Neural cell (in vitro differentiated cells): ENCODE measurements around the gene MTRF1. TPM values are rescaled to one million over a fixed set of nuclear protein-coding genes. Genes with fewer than 3 reads are reported as not detected.

Experiments used
- H2AFZ ChIP-seq: fragments of 200-600, 300-800 bp; sonication (generic), shearing (Covaris generic); 2 replicates; pipeline ENCODE4 v1.6.0; 2014; ENCODE audit warnings: low read depth, mild to moderate bottlenecking, antibody characterized with exemption, low read length, moderate library complexity
- H3F3A ChIP-seq: fragments of 200-600 bp; shearing (Covaris generic); 2 replicates; pipeline ENCODE4 v1.6.1; 2016; ENCODE audit warnings: mild to moderate bottlenecking, moderate library complexity, mixed read lengths, antibody characterized with exemption, low read length; ENCODE audit not compliant: insufficient read depth, poor library complexity, severe bottlenecking
- H3K27ac ChIP-seq: fragments of 200-600, 300-800 bp; sonication (generic), shearing (Covaris generic); 2 replicates; pipeline ENCODE4 v1.5.1; 2014; ENCODE audit warnings: mild to moderate bottlenecking, low read length, moderate library complexity
- H3K27me3 ChIP-seq: fragments of 300-800, 200-600 bp; sonication (generic), shearing (Covaris generic); 2 replicates; pipeline ENCODE4 v1.6.0; 2014; ENCODE audit warnings: mild to moderate bottlenecking, low read depth, low read length, moderate library complexity; ENCODE audit not compliant: insufficient read depth
- H3K36me3 ChIP-seq: fragments of 300-800, 200-600 bp; sonication (generic), shearing (Covaris generic); 2 replicates; pipeline ENCODE4 v1.5.1; 2014; ENCODE audit warnings: mild to moderate bottlenecking, antibody characterized with exemption, low read length, moderate library complexity; ENCODE audit not compliant: insufficient read depth
- H3K4me2 ChIP-seq: fragments of 300-800, 200-600 bp; sonication (generic), shearing (Covaris generic); 2 replicates; pipeline ENCODE4 v1.6.0; 2014; ENCODE audit warnings: mild to moderate bottlenecking, low read length
- H3K4me3 ChIP-seq: fragments of 300-800, 200-600 bp; sonication (generic), shearing (Covaris generic); 2 replicates; pipeline ENCODE4 v1.5.1; 2014; ENCODE audit warnings: mild to moderate bottlenecking, low read length, moderate library complexity
- H3K79me2 ChIP-seq: fragments of 200-600 bp; shearing (Covaris generic); replicated peaks from 2 replicates; pipeline ENCODE4 v1.6.0; 2014; ENCODE audit warnings: mild to moderate bottlenecking, low read length, moderate library complexity; ENCODE audit not compliant: insufficient read depth
- H3K9ac ChIP-seq: fragments of 300-800, 200-600 bp; sonication (generic), shearing (Covaris generic); 2 replicates; pipeline ENCODE4 v1.6.1; 2016; ENCODE audit warnings: mild to moderate bottlenecking, low read length, mixed read lengths
- H3K9me2 ChIP-seq: fragments of 200-600 bp; shearing (Covaris generic); 2 replicates; pipeline ENCODE4 v1.6.1; 2016; ENCODE audit warnings: mild to moderate bottlenecking, low read length, mixed read lengths; ENCODE audit not compliant: insufficient read depth
- H3K9me3 ChIP-seq: fragments of 200-600, 300-800 bp; sonication (generic), shearing (Covaris generic); 2 replicates; pipeline ENCODE4 v1.6.1; 2016; ENCODE audit warnings: mild to moderate bottlenecking, mixed run types, low read length, moderate library complexity, mixed read lengths
- H4K20me1 ChIP-seq: fragments of 200-600 bp; shearing (Covaris generic); 2 replicates; pipeline ENCODE4 v1.6.1; 2016; ENCODE audit warnings: mild to moderate bottlenecking, mixed run types; ENCODE audit not compliant: insufficient read depth
- EP300 ChIP-seq: fragments of 450-650 bp; conservative IDR thresholded peaks from 2 replicates; pipeline ENCODE4 v1.6.1; 2014; ENCODE audit warnings: antibody characterized with exemption, mild to moderate bottlenecking, moderate library complexity; ENCODE audit not compliant: poor library complexity, severe bottlenecking
- EZH2 ChIP-seq: fragments of 200-600, 300-800 bp; shearing (Covaris generic), sonication (generic); IDR thresholded peaks from 2 replicates; pipeline ENCODE4 v1.6.1; 2014; ENCODE audit warnings: antibody characterized with exemption, low read length, borderline replicate concordance, mild to moderate bottlenecking; ENCODE audit not compliant: insufficient read depth, poor library complexity, severe bottlenecking
- MXI1 ChIP-seq: fragments of 450-650 bp; conservative IDR thresholded peaks from 2 replicates; pipeline ENCODE4 v1.6.1; 2014; ENCODE audit warnings: antibody characterized with exemption, mild to moderate bottlenecking; ENCODE audit not compliant: poor library complexity, severe bottlenecking
- POLR2AphosphoS5 ChIP-seq: IDR thresholded peaks from 2 replicates; pipeline ENCODE4 v1.6.1; 2012
- RAD21 ChIP-seq: fragments of 450-650 bp; conservative IDR thresholded peaks from 2 replicates; pipeline ENCODE4 v1.6.1; 2014; ENCODE audit warnings: antibody characterized with exemption, mild to moderate bottlenecking, moderate library complexity
- SMC3 ChIP-seq: fragments of 450-650 bp; conservative IDR thresholded peaks from 2 replicates; pipeline ENCODE4 v1.6.1; 2014; ENCODE audit warnings: antibody characterized with exemption, mild to moderate bottlenecking, moderate library complexity; ENCODE audit not compliant: poor library complexity
- TAF1 ChIP-seq: IDR thresholded peaks from 2 replicates; pipeline ENCODE4 v1.6.1; 2012; ENCODE audit warnings: low read depth
- polyA plus RNA-seq: library from polyadenylated mRNA; depleted of rRNA; stranded (reverse); fragments of >200 nt; gene quantifications from 2 replicates; pipeline ENCODE4 v1.2.3, GENCODE V29; 2014
- TF ChIP-seq, protein P1 (sequence below): fragments of 450-650 bp; IDR thresholded peaks from 2 replicates; pipeline ENCODE4 v1.5.1; 2014; ENCODE audit warnings: antibody characterized with exemption, mild to moderate bottlenecking, moderate library complexity; ENCODE audit not compliant: poor library complexity, severe bottlenecking
- TF ChIP-seq, protein P2 (sequence below): IDR thresholded peaks from 2 replicates; pipeline ENCODE4 v1.6.1; 2012; ENCODE audit warnings: borderline replicate concordance

MTRF1 gene
- polyA plus RNA-seq, 1 donor from 2014 or later, result 15.7 TPM

DNA sequence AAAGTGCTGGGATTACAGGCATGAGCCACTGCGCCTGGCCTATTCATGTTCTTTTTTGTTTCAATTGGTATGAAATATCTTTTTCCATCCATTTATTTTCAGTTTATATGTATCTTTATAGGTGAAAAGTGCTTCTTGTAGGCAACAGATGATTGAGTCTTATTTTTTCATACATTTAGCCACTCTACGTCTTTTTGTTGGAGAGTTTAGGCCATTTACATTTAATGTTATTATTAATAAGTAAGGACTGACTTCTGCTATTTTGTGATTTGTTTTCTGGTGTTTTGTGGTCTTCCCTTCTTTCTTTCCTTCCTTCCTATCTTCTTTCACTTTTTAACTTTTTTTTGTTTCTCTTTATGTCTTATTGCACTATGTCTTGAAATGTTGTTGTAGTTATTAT lies 52.3 kb downstream of the MTRF1 start:
- no peak overlapping the region for H3K4me3 ChIP-seq
- TF ChIP-seq, protein P1, sequence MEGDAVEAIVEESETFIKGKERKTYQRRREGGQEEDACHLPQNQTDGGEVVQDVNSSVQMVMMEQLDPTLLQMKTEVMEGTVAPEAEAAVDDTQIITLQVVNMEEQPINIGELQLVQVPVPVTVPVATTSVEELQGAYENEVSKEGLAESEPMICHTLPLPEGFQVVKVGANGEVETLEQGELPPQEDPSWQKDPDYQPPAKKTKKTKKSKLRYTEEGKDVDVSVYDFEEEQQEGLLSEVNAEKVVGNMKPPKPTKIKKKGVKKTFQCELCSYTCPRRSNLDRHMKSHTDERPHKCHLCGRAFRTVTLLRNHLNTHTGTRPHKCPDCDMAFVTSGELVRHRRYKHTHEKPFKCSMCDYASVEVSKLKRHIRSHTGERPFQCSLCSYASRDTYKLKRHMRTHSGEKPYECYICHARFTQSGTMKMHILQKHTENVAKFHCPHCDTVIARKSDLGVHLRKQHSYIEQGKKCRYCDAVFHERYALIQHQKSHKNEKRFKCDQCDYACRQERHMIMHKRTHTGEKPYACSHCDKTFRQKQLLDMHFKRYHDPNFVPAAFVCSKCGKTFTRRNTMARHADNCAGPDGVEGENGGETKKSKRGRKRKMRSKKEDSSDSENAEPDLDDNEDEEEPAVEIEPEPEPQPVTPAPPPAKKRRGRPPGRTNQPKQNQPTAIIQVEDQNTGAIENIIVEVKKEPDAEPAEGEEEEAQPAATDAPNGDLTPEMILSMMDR, result no peak
- TF ChIP-seq RAD21 (no peak), EZH2 (no peak), MXI1 (no peak), EP300 (no peak), TAF1 (no peak), POLR2AphosphoS5 (no peak), SMC3 (no peak)
- TF ChIP-seq, protein P2, sequence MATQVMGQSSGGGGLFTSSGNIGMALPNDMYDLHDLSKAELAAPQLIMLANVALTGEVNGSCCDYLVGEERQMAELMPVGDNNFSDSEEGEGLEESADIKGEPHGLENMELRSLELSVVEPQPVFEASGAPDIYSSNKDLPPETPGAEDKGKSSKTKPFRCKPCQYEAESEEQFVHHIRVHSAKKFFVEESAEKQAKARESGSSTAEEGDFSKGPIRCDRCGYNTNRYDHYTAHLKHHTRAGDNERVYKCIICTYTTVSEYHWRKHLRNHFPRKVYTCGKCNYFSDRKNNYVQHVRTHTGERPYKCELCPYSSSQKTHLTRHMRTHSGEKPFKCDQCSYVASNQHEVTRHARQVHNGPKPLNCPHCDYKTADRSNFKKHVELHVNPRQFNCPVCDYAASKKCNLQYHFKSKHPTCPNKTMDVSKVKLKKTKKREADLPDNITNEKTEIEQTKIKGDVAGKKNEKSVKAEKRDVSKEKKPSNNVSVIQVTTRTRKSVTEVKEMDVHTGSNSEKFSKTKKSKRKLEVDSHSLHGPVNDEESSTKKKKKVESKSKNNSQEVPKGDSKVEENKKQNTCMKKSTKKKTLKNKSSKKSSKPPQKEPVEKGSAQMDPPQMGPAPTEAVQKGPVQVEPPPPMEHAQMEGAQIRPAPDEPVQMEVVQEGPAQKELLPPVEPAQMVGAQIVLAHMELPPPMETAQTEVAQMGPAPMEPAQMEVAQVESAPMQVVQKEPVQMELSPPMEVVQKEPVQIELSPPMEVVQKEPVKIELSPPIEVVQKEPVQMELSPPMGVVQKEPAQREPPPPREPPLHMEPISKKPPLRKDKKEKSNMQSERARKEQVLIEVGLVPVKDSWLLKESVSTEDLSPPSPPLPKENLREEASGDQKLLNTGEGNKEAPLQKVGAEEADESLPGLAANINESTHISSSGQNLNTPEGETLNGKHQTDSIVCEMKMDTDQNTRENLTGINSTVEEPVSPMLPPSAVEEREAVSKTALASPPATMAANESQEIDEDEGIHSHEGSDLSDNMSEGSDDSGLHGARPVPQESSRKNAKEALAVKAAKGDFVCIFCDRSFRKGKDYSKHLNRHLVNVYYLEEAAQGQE, result no peak
- H3K79me2 ChIP-seq, result no peaks in the 10 kb centered on the region
- no peak overlapping the region for H3K4me2 ChIP-seq
- H3K36me3 ChIP-seq, result no peaks in the 10 kb centered on the region
- H3K27me3 ChIP-seq, result no peaks in the 10 kb centered on the region
- no peaks in the 10 kb centered on the region for H3K9me3 ChIP-seq
- H4K20me1 ChIP-seq, result no peaks in the 10 kb centered on the region
- no peaks in the 10 kb centered on the region for H3F3A ChIP-seq
- H3K27ac ChIP-seq, result no peak overlapping the region
- H2AFZ ChIP-seq, result no peak overlapping the region
- no peak overlapping the region for H3K9ac ChIP-seq
- no peaks in the 10 kb centered on the region for H3K9me2 ChIP-seq

DNA sequence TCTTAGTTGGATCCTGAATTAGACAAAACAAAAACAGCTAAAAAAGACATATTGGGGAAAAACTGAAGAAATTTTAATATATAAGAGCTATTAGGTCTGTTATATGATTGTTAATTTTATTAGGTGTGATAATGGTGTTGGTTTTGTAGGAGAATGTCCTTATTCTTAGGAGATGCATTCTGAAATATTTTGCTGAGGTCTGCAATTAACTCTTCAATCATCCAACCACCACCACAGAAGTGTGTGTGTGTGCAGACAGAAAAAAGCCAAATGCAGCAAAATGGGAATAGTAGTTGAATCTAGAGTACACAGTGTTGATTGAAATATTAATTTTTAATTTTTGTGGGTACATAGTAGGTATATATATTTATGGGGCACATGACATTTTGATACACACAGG lies 56.9 kb downstream of the MTRF1 start:
- no peak overlapping the region for H2AFZ ChIP-seq
- H3K9ac ChIP-seq, result no peak overlapping the region
- no peaks in the 10 kb centered on the region for H3F3A ChIP-seq
- H3K27me3 ChIP-seq, result no peaks in the 10 kb centered on the region
- H3K9me3 ChIP-seq, result no peaks in the 10 kb centered on the region
- H3K36me3 ChIP-seq, result no peaks in the 10 kb centered on the region
- no peak overlapping the region for H3K4me2 ChIP-seq
- TF ChIP-seq TAF1, result no peak
- TF ChIP-seq SMC3, result no peak
- TF ChIP-seq MXI1, result no peak
- TF ChIP-seq POLR2AphosphoS5, result no peak
- no peak for TF ChIP-seq EZH2
- TF ChIP-seq, protein P1, result no peak
- TF ChIP-seq, protein P2, result no peak
- no peak for TF ChIP-seq EP300
- TF ChIP-seq RAD21, result no peak
- H4K20me1 ChIP-seq, result no peaks in the 10 kb centered on the region
- H3K79me2 ChIP-seq, result no peaks in the 10 kb centered on the region
- no peaks in the 10 kb centered on the region for H3K9me2 ChIP-seq
- H3K4me3 ChIP-seq, result no peak overlapping the region
- no peak overlapping the region for H3K27ac ChIP-seq
